ENCODE measurements around the gene PTPRZ1.

DNA sequence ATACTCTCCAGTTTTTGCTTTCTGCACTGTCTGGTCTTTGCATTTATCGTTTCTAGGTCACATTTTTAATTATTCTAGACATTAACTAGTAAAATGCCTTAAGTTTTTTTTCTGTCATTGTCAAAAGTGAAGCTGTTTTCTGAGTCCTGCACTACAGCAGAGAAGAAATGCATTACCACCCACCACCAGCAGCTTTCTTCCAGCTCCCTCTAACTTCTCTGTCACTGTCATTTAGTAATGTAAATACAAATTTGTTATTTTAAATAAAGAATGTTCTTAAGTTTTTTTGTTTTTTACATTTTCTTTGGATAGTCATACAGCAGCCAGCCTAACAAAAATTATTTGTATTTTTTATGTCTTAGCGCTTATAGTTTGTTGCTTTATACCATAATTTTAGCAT is 18.8 kb downstream of the PTPRZ1 start:
- TF ChIP-seq, protein P1, sequence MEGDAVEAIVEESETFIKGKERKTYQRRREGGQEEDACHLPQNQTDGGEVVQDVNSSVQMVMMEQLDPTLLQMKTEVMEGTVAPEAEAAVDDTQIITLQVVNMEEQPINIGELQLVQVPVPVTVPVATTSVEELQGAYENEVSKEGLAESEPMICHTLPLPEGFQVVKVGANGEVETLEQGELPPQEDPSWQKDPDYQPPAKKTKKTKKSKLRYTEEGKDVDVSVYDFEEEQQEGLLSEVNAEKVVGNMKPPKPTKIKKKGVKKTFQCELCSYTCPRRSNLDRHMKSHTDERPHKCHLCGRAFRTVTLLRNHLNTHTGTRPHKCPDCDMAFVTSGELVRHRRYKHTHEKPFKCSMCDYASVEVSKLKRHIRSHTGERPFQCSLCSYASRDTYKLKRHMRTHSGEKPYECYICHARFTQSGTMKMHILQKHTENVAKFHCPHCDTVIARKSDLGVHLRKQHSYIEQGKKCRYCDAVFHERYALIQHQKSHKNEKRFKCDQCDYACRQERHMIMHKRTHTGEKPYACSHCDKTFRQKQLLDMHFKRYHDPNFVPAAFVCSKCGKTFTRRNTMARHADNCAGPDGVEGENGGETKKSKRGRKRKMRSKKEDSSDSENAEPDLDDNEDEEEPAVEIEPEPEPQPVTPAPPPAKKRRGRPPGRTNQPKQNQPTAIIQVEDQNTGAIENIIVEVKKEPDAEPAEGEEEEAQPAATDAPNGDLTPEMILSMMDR (IDR thresholded peaks at IDR 0.05): no peak
- TF ChIP-seq POLR2A (IDR thresholded peaks at IDR 0.05): no peak

Measured in vagina (tissue), 2 donors.